HepG2 (cell line): ENCODE results near the gene EXOC3L2. TPM values are rescaled to one million over a fixed set of nuclear protein-coding genes. Genes with fewer than 3 reads are reported as not detected.
A peak's percentile ranks its signal among the peaks of the same experiment; 100 is the strongest.

Experiments used
- ATF1 ChIP-seq: IDR thresholded peaks from 2 replicates; pipeline ENCODE4 v1.6.1; 2016; ENCODE audit warnings: mild to moderate bottlenecking, control low read depth
- BRF2 ChIP-seq: sonication (generic); formaldehyde crosslinking; IDR thresholded peaks from 2 replicates; pipeline ENCODE4 v1.8.1; 2022; ENCODE audit warnings: mild to moderate bottlenecking, missing genetic modification reagents
- FOXA1 ChIP-seq, 2 experiments: fragments of 450-650 bp in 1 of 2; sonication (generic) in 1 of 2; formaldehyde crosslinking in 1 of 2; IDR thresholded peaks; 2 replicates each; pipeline versions ENCODE4 v1.4.0 to v1.6.1; 2016 to 2020; ENCODE audit warnings: missing genetic modification reagents in 1 of 2
- GTF3A ChIP-seq: sonication (generic); formaldehyde crosslinking; conservative IDR thresholded peaks from 2 replicates; pipeline ENCODE4 v1.4.0; 2020; ENCODE audit warnings: mild to moderate bottlenecking, missing genetic modification reagents
- MAX ChIP-seq: IDR thresholded peaks from 2 replicates; pipeline ENCODE4 v1.6.1; 2012; ENCODE audit warnings: inconsistent platforms
- MNT ChIP-seq: fragments of 450-650 bp; IDR thresholded peaks from 2 replicates; pipeline ENCODE4 v1.6.1; 2016
- MTERF4 ChIP-seq: sonication (generic); formaldehyde crosslinking; IDR thresholded peaks from 2 replicates; pipeline ENCODE4 v1.8.0; 2023; ENCODE audit warnings: mild to moderate bottlenecking, missing genetic modification reagents
- RFX5 ChIP-seq: IDR thresholded peaks from 2 replicates; pipeline ENCODE4 v1.6.1; 2011; ENCODE audit warnings: low read depth, low read length, improper control_type of control experiment
- RFXANK ChIP-seq: IDR thresholded peaks from 2 replicates; pipeline ENCODE4 v1.6.1; 2016
- SIN3A ChIP-seq: IDR thresholded peaks from 2 replicates; pipeline ENCODE4 v1.6.1; 2011; ENCODE audit warnings: low read depth, mild to moderate bottlenecking, control low read depth, low read length, borderline replicate concordance
- SP4 ChIP-seq: sonication (generic); formaldehyde crosslinking; IDR thresholded peaks from 2 replicates; pipeline ENCODE4 v1.8.1; 2023; ENCODE audit warnings: mild to moderate bottlenecking, missing genetic modification reagents
- XRCC5 ChIP-seq: fragments of 200-400 bp; formaldehyde crosslinking; optimal IDR thresholded peaks from 2 replicates; pipeline ENCODE3; 2017; ENCODE audit warnings: mild to moderate bottlenecking, low read length
- YEATS2 ChIP-seq: sonication (generic); formaldehyde crosslinking; IDR thresholded peaks from 2 replicates; pipeline ENCODE4 v1.4.0; 2020; ENCODE audit warnings: missing genetic modification reagents, borderline replicate concordance
- ZNF180 ChIP-seq: sonication (generic); formaldehyde crosslinking; IDR thresholded peaks from 2 replicates; pipeline ENCODE4 v1.4.0; 2020; ENCODE audit warnings: low read depth, missing genetic modification reagents, borderline replicate concordance
- ZNF709 ChIP-seq: sonication (generic); formaldehyde crosslinking; IDR thresholded peaks from 2 replicates; pipeline ENCODE4 v1.5.0; 2020; ENCODE audit warnings: mild to moderate bottlenecking, missing genetic modification reagents
- ZNF788 ChIP-seq: sonication (generic); formaldehyde crosslinking; IDR thresholded peaks from 2 replicates; pipeline ENCODE4 v1.5.0; 2020; ENCODE audit warnings: mild to moderate bottlenecking, missing genetic modification reagents, borderline replicate concordance
- polyA plus RNA-seq, 8 experiments: library from polyadenylated mRNA; depleted of rRNA in 3 of 8; stranded (reverse) in 7 of 8; unstranded in 1 of 8; fragments of >200 nt; fragmentation: Illumina TruSeq in 4 of 8; extraction: Trizol in 4 of 8; gene quantifications; 2 replicates each; pipeline versions ENCODE4 v1.2.1 to v1.2.3, GENCODE V29; 2011 to 2016; ENCODE audit warnings: low read depth in 4 of 8, missing spikeins in 1 of 8, mixed read lengths in 1 of 8; ENCODE audit not compliant: insufficient read depth in 1 of 8
- total RNA-seq, 5 experiments: library from RNA; depleted of rRNA; stranded (reverse); fragments of >200 nt; fragmentation: Illumina TruSeq; extraction: Trizol; gene quantifications; 2 replicates each; pipeline ENCODE4 v1.2.3, GENCODE V29; 2016; ENCODE audit warnings: low read depth in 1 of 5
- TF ChIP-seq, protein P1 (sequence below): IDR thresholded peaks from 2 replicates; pipeline ENCODE4 v1.6.1; 2016; ENCODE audit warnings: missing compliant biosample characterization, missing genetic modification reagents, borderline replicate concordance
- TF ChIP-seq, protein P2 (sequence below), 2 experiments: sonication (generic) in 1 of 2; formaldehyde crosslinking in 1 of 2; IDR thresholded peaks; 2 replicates each; pipeline versions ENCODE4 v1.4.0 to v1.6.1; 2018 to 2020; ENCODE audit warnings: missing genetic modification reagents in 2 of 2, borderline replicate concordance in 1 of 2, low read depth in 1 of 2, mild to moderate bottlenecking in 1 of 2, missing biosample characterization in 1 of 2
- TF ChIP-seq, protein P3 (sequence below): sonication (generic); formaldehyde crosslinking; IDR thresholded peaks from 2 replicates; pipeline ENCODE4 v1.8.0; 2022; ENCODE audit warnings: missing genetic modification reagents, mild to moderate bottlenecking, inconsistent platforms, borderline replicate concordance

The EXOC3L2 gene
- total and polyA plus RNA-seq, 2 of the 13 experiments (the other 11 are each of a cell fraction or from before 2014, with no cell fraction given) = 0.21 TPM; not detected in 1

GRCh38 chr19:45178262-45179071, 66.7 kb downstream of the EXOC3L2 start, which contains the start of gene BLOC1S3 (continued):
- TF ChIP-seq, protein P1, sequence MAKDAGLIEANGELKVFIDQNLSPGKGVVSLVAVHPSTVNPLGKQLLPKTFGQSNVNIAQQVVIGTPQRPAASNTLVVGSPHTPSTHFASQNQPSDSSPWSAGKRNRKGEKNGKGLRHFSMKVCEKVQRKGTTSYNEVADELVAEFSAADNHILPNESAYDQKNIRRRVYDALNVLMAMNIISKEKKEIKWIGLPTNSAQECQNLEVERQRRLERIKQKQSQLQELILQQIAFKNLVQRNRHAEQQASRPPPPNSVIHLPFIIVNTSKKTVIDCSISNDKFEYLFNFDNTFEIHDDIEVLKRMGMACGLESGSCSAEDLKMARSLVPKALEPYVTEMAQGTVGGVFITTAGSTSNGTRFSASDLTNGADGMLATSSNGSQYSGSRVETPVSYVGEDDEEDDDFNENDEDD = peak; percentile 46; the same call in 1 of the 2 replicates
- TF ChIP-seq MTERF4 (CRISPR knock-in tag) (peak; percentile 64; the same call in 1 of the 2 replicates), SP4 (CRISPR knock-in tag) (peak; percentile 94), FOXA1 (IDR thresholded peaks at IDR 0.05) (no peak), FOXA1 (CRISPR knock-in tag; IDR thresholded peaks at IDR 0.05) (no peak), ZNF788 (CRISPR knock-in tag) (0 out of 2 replicates have a peak, but pooled peaks have one; percentile 9), GTF3A (no peak), MNT (peak; percentile 96), MAX (peak; percentile 91), XRCC5 (peak; percentile 70), ZNF180 (CRISPR knock-in tag) (no peak), ZNF709 (CRISPR knock-in tag) (no peak), ATF1 (CRISPR knock-in tag) (peak; percentile 97), YEATS2 (CRISPR knock-in tag) (no peak; the same call in 1 of the 2 replicates), RFX5 (peak; percentile 99), BRF2 (CRISPR knock-in tag) (no peak), SIN3A (peak; percentile 77), RFXANK (CRISPR knock-in tag) (peak; percentile 100)
- TF ChIP-seq, protein P2, sequence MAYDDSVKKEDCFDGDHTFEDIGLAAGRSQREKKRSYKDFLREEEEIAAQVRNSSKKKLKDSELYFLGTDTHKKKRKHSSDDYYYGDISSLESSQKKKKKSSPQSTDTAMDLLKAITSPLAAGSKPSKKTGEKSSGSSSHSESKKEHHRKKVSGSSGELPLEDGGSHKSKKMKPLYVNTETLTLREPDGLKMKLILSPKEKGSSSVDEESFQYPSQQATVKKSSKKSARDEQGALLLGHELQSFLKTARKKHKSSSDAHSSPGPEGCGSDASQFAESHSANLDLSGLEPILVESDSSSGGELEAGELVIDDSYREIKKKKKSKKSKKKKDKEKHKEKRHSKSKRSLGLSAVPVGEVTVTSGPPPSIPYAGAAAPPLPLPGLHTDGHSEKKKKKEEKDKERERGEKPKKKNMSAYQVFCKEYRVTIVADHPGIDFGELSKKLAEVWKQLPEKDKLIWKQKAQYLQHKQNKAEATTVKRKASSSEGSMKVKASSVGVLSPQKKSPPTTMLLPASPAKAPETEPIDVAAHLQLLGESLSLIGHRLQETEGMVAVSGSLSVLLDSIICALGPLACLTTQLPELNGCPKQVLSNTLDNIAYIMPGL (CRISPR knock-in tag; IDR thresholded peaks at IDR 0.05; ENCODE audit: borderline replicate concordance in 1 of 2, low read depth in 1 of 2) = peak in 1 of 2 experiments; percentile 38; a peak in 1 of 4 replicates
- TF ChIP-seq, protein P3, sequence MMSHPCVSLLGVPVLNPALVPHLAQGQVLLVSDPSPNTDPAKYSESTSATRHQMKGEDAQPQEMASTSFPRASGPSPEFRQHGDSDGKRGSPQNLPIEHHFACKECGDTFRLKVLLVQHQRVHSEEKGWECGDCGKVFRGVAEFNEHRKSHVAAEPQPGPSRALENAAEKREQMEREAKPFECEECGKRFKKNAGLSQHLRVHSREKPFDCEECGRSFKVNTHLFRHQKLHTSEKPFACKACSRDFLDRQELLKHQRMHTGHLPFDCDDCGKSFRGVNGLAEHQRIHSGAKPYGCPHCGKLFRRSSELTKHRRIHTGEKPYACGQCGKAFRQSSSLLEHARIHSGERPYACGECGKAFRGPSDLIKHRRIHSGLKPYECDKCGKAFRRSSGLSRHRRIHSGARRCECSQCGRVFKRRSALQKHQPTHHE (CRISPR knock-in tag) = 0 out of 2 replicates have a peak, but pooled peaks have one; percentile 53
